GM18868 (cell line): ENCODE data around the gene GPSM1.
"Not testable (repeated sequence)": the region's sequence is repeated elsewhere in the genome, so short reads cannot be mapped to it uniquely, and the experiment has no call there.

Source experiments
- ATAC-seq: cut with Tn5 transposase; IDR thresholded peaks from one replicate; pipeline ENCODE4 v1.9.1; 2021; ENCODE audit warnings: mild to moderate bottlenecking, moderate library complexity; ENCODE audit not compliant: unreplicated experiment

Gene GPSM1

DNA sequence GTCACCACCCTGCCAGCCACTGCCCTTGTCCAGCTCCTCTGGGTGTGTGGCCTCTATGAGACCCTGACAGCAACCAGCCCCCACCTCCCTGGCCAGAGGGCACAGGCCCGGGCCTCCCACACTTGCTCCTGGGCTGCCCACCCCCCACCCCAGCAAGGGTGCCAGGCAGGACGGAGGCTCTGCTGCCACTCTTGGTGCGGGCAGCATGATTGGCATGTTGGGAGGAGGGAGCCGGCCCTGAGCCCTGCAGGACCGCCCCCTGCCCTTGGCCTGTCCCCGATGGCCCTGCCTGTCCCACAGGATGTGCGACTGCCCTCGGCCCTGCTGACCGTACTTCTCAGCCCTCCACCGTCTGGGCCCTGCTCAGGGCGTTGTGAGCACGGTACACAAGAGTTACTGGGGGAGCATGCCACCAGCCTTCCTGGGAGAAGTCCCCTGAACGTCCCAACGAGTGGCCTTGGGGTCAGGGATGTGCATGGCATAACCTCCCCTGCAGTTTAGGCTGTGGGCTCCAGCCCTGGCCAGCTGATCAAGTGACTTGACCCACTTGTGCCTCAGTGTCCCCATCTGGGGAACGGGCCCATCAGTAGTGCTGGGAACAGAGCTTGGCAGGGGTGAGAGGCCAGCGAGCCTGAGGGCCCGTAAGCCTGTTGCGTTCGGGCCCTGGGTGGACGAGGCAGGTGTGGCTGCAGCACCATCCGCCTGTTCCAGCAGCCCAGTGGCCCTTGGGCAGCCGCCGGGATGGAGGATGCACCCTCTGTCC lies 16.0 kb downstream of the GPSM1 start:
- no peak for ATAC-seq

DNA sequence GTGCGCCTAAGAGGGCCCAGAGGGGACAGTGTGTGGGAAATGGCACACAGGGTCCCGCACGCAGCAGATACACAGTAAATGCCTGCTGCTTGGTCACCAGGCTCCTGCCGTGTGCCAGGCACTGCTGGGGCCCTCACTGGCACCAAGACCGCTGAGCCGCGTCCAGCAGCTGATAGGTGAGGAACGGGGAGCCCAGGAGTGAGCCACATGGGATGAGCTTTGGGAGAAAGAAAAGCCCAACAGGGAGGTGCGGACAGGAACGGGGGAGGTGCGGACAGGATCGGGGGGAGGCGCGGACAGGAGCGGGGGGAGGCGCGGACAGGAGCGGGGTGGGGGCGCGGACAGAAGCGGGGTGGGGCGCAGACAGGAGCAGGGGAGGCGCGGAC lies 16.5 kb downstream of the GPSM1 start:
- no peak for ATAC-seq

GRCh38 chr9:136344544-136345280 lies 17.4 kb downstream of the GPSM1 start:
- no peak for ATAC-seq

DNA sequence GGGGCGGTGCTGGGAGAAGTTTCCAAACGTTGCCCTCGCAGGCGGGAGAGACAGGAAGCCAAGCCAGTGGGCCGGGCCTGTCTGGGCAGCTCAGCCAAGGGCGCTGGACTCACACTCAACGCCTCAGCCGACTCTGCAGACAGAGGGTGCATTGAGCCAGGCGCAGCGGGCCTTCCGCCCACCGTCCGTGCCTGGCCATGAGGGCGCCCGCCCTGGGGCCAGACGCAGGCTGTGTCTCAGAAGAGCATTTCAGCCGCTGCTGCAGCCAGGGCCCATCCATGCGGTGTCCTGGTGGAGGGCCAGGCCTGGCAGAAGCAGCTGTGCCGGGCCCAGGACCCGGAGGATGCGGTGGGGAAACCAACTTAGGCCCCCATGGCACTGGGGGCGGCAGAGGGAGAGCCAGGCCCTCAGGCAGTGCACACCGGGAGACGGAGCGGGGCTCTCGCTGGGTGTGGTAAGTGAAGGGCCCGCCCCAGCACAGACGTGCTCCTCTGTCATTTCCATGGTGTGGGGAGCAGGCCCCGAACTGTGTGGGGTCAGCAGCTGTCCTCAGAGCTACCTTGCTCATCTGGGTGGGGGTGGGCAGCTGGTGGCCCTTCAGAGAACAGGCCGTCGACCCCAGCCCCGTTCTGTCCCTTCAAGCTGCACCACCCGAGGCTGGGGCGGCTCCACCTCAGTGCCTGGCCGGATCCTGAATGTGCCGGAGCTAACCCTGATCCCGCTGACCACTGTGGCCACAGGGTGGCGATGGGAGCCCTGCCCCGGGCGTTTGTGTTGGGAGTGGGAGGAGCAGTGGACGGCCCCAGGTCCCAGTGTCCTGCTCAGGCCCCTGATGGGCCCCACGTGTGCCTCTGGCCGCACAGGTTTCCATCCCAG lies 18.2 kb downstream of the GPSM1 start:
- no peak for ATAC-seq

GRCh38 chr9:136346157-136346481 lies 18.8 kb downstream of the GPSM1 start:
- no peak for ATAC-seq

DNA sequence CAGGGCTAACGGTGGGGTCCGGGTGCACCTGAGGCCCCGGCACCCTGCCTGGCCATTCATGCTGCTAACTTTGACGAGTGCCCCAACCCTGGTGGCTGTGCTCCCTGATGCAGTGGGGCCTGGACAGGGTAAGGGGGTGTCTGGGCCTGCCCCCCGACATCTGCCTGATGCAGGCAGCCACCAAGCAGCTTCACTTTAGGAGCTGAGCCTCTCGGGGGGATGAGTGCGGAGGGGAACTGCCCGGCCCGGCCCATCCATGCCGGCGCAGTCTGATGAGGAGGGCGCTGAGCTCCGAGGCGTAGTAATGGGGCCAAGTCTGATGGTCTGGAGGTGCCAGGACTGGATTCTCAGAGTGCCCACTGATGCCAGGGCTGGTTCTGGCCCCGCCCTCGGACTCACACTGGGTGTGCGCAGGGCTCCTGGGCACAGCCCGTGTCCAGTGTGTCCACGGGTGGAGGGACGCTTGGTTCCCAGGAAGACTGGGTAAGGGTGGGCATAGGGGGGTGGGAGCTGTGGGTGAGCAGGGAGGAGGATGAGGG lies 19.7 kb downstream of the GPSM1 start:
- no peak for ATAC-seq

DNA sequence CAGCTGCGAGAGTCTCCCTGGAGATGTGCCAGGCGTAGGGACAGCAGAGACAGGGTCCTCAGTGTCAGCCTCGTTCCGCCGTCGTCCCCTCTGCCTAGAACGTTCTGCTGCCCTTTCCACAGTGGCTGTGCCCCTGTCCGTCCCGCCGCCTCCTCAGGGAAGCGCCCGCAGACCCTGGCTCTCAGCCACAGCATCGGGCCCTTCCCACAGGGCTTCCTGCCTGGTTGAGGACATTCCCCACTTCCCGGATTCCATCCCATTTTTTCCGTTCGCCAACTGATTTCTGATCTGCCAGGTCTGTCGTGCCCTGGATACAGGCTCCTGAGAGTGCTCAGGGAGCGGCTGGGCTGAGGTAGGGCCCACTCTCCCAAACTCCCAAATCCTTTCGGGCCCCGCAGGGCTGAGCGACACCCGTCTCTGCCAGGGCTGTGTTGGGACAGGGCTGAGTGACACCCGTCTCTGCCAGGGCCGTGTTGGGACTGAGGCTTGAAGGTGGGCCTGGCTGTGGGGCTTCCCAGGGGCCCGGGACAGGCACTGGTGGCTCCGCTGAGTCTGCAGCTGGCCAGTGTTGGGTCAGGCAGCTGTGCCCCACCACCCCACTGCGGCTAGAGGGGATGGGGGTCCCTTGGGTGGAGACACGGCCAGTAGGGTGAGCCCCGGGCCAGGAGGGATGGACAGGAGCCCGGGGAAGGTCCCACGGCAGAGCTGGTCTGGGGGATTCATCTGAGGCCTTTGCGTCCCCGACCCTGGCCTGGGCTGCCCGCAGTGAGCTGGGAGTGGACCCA lies 20.3 kb downstream of the GPSM1 start:
- ATAC-seq = no peak

DNA sequence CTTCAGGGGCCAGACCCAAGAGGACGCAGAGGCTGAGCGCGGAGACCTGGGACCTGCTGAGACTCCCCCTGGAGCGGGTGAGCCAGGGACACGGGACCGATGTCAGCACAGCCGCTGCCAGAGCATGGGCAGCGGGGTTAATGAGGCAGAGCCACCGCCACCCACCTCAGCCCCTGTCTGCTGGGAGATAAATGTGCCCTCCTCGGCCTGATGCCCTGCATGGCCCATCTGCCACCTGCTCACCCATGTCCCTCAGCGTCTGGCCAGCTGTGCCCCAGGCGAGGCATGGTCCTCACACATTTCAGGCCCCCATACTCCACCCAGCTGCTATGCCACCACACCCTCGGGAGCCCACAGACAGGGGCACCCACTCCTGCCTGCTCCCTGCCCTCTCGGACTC lies 21.4 kb downstream of the GPSM1 start:
- ATAC-seq = no peak

DNA sequence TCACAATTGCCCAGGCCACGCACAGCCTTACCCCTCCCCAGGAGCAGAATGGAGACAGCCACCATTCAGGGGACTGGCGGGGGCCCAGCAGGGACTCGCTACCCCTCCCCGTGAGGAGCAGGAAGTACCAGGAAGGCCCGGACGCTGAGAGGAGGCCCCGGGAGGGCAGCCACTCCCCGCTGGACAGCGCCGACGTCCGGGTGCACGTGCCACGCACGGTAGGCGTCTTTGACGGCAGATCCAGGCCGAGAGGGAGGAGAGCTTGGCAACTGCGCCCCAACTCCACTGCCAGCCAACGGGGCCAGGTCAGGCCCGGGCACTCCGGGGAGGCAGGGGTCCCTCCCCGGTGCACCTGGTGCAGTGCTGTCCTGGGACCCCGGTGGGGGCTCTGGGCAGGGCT lies 22.2 kb downstream of the GPSM1 start:
- ATAC-seq = no peak

GRCh38 chr9:136351252-136351800 lies 24.0 kb downstream of the GPSM1 start:
- ATAC-seq = no peak

DNA sequence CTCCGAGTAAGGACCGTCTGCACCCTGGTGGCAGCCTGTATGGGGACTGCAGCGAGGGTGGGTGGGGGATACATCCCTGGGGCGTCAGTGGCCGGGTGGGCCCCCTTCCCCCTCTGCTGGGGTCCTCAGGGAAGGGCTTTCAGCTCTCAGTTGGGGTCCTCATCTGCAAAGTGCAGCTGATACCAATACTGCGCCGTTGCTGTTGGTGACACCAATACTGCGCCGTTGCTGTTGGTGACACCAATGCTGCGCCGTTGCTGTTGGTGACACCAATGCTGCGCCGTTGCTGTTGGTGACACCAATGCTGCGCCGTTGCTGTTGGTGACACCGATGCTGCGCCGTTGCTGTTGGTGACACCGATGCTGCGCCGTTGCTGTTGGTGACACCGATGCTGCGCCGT lies 24.5 kb downstream of the GPSM1 start:
- not testable (repeated sequence) for ATAC-seq

- ATAC-seq = no peak
Observed at GRCh38 chr9:136352682-136353081, 25.3 kb downstream of the GPSM1 start.

GRCh38 chr9:136353088-136353487 lies 25.7 kb downstream of the GPSM1 start:
- ATAC-seq = no peak

GRCh38 chr9:136353757-136354488 lies 26.6 kb downstream of the GPSM1 start:
- ATAC-seq = no peak

- ATAC-seq = no peak
Observed at GRCh38 chr9:136354592-136355085, 27.3 kb downstream of the GPSM1 start.

DNA sequence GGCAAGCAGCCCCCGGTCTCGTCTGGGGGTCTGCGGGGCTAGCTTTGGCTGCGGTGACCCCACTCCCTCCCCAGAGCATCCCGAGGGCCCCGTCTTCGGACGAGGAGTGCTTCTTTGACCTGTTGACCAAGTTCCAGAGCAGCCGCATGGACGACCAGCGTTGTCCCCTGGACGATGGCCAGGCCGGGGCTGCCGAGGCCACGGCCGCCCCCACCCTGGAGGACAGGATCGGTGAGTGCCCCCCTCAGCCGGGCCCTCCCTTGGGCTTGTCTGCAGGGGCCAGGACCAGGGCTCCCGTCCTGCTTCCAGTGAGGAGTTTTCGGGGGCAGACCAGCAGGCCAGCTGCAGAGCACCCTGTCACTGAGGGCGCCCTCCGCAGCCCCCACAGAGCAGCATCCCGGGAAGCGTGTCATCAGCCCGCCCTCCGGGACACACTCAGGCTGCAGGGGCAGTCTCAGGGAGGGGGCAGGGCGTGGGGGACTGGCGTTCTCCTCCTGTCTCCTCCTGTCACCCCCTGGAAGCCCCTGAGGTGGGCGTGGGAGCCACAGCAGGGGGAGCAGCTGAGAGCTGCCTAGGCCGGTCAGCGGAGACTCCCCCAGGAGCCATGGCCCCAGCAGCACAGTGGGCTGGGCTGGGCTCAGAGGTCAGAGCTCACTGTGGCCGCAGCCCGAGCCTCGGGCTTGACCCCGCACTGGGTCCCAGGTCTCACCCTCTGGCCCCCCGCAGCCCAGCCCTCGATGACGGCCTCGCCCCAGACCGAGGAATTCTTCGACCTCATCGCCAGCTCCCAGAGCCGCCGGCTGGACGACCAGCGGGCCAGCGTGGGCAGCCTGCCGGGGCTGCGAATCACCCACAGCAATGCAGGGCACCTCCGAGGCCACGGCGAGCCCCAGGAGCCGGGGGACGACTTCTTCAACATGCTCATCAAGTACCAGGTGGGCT lies 28.5 kb downstream of the GPSM1 start:
- ATAC-seq = no peak

GRCh38 chr9:136357202-136357725 lies 29.9 kb downstream of the GPSM1 start:
- ATAC-seq = no peak

DNA sequence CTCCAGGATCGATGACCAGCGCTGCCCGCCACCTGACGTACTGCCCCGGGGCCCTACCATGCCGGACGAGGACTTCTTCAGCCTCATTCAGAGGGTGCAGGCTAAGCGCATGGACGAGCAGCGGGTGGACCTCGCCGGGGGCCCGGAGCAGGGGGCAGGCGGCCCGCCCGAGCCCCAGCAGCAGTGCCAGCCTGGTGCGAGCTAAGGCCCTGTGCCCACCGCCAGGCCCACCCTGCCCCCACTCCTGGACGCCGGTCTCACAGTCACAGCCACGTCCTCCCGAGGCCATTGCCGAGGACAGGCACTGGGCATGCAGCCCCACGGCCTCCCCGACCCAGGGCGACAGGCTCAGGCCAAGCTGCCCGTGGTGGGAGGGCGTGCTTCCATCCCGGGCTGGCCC lies 30.7 kb downstream of the GPSM1 start:
- ATAC-seq = no peak
